Endothelial cell of umbilical vein (primary cell): Measurements from ENCODE around the gene PCDHGA1. TPM values are rescaled to one million over a fixed set of nuclear protein-coding genes. Genes with fewer than 3 reads are reported as not detected.

Experiments
- BruUV-seq: library from RNA; stranded (reverse); fragments of 400-500 nt; replicated peaks from 2 replicates; lab custom pipeline; 2021; lab: Mats Ljungman, UMichigan
- CTCF ChIA-PET: fragments of 300-600, 350-600 bp; sonication (Branson Sonifier 250); formaldehyde crosslinking; loops from one replicate; lab custom pipeline; 2021; ENCODE audit warnings: antibody characterized with exemption, inconsistent platforms; lab: Charles Lee
- POLR2A ChIA-PET: fragments of 300-600, 350-600 bp; sonication (Branson Sonifier 250); formaldehyde crosslinking; loops from one replicate; lab custom pipeline; 2021; ENCODE audit warnings: antibody characterized with exemption, inconsistent platforms; lab: Charles Lee
- DNase-seq: peaks from one replicate; pipeline ENCODE4 v3.0.0-alpha.2; 2011; ENCODE audit warnings: low read depth, low spot score
- FAIRE-seq: peaks from 2 replicates; lab custom pipeline; 2011; peaks lifted over from hg19 to GRCh38; lab: Jason Lieb, UNC
- H2AFZ ChIP-seq: 2 replicates; pipeline ENCODE4 v1.6.0; 2012; ENCODE audit warnings: low read depth, low read length, control low read depth, inconsistent platforms
- H3K27ac ChIP-seq: 2 replicates; pipeline ENCODE4 v1.5.1; 2011; ENCODE audit warnings: low read depth, mild to moderate bottlenecking, control low read depth, low read length, moderate library complexity; ENCODE audit not compliant: insufficient read depth
- H3K27me3 ChIP-seq, 2 experiments: 2 replicates each; pipeline versions ENCODE4 v1.6.0 to v1.6.1; 2011; ENCODE audit warnings: low read length in 2 of 2, mixed read lengths in 1 of 2; ENCODE audit not compliant: control insufficient read depth in 2 of 2, insufficient read depth in 2 of 2
- H3K36me3 ChIP-seq, 2 experiments: 2 replicates in 1 of 2; 3 replicates in 1 of 2; pipeline ENCODE4 v1.5.1; 2011; ENCODE audit warnings: low read length in 2 of 2, mild to moderate bottlenecking in 1 of 2, moderate library complexity in 1 of 2; ENCODE audit not compliant: control insufficient read depth in 2 of 2, insufficient read depth in 2 of 2; ENCODE audit errors: extremely low read depth in 1 of 2
- H3K4me1 ChIP-seq: 3 replicates; pipeline ENCODE4 v1.5.1; 2011; ENCODE audit warnings: mild to moderate bottlenecking, low read length; ENCODE audit not compliant: control insufficient read depth, insufficient read depth; ENCODE audit errors: extremely low read depth
- H3K4me2 ChIP-seq: 2 replicates; pipeline ENCODE4 v1.6.1; 2011; ENCODE audit warnings: low read length, control low read depth, mixed read lengths; ENCODE audit not compliant: insufficient read depth
- H3K4me3 ChIP-seq, 3 experiments: fragments of 200-600 bp in 1 of 3; sonication (generic), shearing (Covaris generic) in 1 of 3; replicated peaks in 1 of 3; 2 replicates each; pipeline ENCODE4 v1.5.1; 2011 to 2016; ENCODE audit warnings: control low read depth in 3 of 3, low read length in 3 of 3, mild to moderate bottlenecking in 2 of 3, inconsistent platforms in 1 of 3, low read depth in 1 of 3, moderate library complexity in 1 of 3; ENCODE audit not compliant: insufficient read depth in 1 of 3
- H3K79me2 ChIP-seq: 2 replicates; pipeline ENCODE4 v1.6.0; 2012; ENCODE audit warnings: low read length, inconsistent platforms; ENCODE audit not compliant: control insufficient read depth, insufficient read depth
- H3K9ac ChIP-seq: replicated peaks from 2 replicates; pipeline ENCODE3; 2011; ENCODE audit warnings: low read length, control low read depth; ENCODE audit not compliant: insufficient read depth; ENCODE audit errors: extremely low read depth
- H3K9me1 ChIP-seq: replicated peaks from 3 replicates; pipeline ENCODE4 v1.6.0; 2011; ENCODE audit warnings: mild to moderate bottlenecking, low read length; ENCODE audit not compliant: control insufficient read depth, insufficient read depth; ENCODE audit errors: extremely low read depth
- H3K9me3 ChIP-seq: replicated peaks from 2 replicates; pipeline ENCODE4 v1.5.1; 2012; ENCODE audit warnings: low read length, inconsistent platforms; ENCODE audit not compliant: control insufficient read depth, insufficient read depth
- H4K20me1 ChIP-seq: replicated peaks from 2 replicates; pipeline ENCODE3; 2011; ENCODE audit warnings: mild to moderate bottlenecking, low read length; ENCODE audit not compliant: control insufficient read depth, insufficient read depth; ENCODE audit errors: extremely low read depth
- EZH2 ChIP-seq: IDR thresholded peaks from 2 replicates; pipeline ENCODE4 v1.6.1; 2012; ENCODE audit warnings: borderline replicate concordance, low read depth, mild to moderate bottlenecking, moderate library complexity, low read length, inconsistent platforms; ENCODE audit not compliant: severe bottlenecking
- JUN ChIP-seq: IDR thresholded peaks from 2 replicates; pipeline ENCODE4 v1.6.1; 2011; ENCODE audit warnings: borderline replicate concordance, low read depth; ENCODE audit not compliant: insufficient read length, insufficient read depth
- MYC ChIP-seq: IDR thresholded peaks from one replicate; pipeline ENCODE4 v1.6.1; 2011; ENCODE audit warnings: mild to moderate bottlenecking, low read depth, low read length
- POLR2A ChIP-seq: IDR thresholded peaks from 2 replicates; pipeline ENCODE4 v1.6.1; 2012; ENCODE audit warnings: low read depth, mild to moderate bottlenecking, control low read depth, low read length
- POLR2AphosphoS5 ChIP-seq: IDR thresholded peaks from 2 replicates; pipeline ENCODE4 v1.6.1; 2012; ENCODE audit warnings: low read depth, mild to moderate bottlenecking, control low read depth, low read length, moderate library complexity; ENCODE audit not compliant: insufficient read depth
- dilution Hi-C: fragments of 300-500 bp; cut with MboI; formaldehyde crosslinking; loops from one replicate; pipeline ENCODE4 v1.15.0; 2019; ENCODE audit warnings: low sequenced_read_pairs; ENCODE audit not compliant: extremely low pct_ligation_motif_present
- intact Hi-C: fragments of 100-400 bp; cut with micrococcal nuclease; formaldehyde crosslinking; loops from one replicate; pipeline ENCODE4 v1.10.0; 2022
- polyA plus RNA-seq, 4 experiments: library from polyadenylated mRNA; depleted of rRNA in 3 of 4; stranded (reverse) in 3 of 4; unstranded in 1 of 4; fragments of >200 nt; gene quantifications; 2 replicates each; pipeline versions ENCODE4 v1.2.1 to v1.2.3, GENCODE V29; 2011 to 2012; ENCODE audit warnings: missing spikeins in 1 of 4
- total RNA-seq: library from RNA; stranded (reverse); gene quantifications from 2 replicates; pipeline ENCODE4 v1.2.3, GENCODE V29; 2021
- TF ChIP-seq, protein P1 (sequence below), 2 donors: IDR thresholded peaks; 1 replicate in 1 of 2; 2 replicates in 1 of 2; pipeline ENCODE4 v1.5.1; 2011; ENCODE audit warnings: low read length in 2 of 2, mild to moderate bottlenecking in 2 of 2, moderate library complexity in 2 of 2, control low read depth in 1 of 2, inconsistent platforms in 1 of 2, low read depth in 1 of 2; ENCODE audit not compliant: insufficient read depth in 1 of 2; ENCODE audit errors: extremely low read depth in 1 of 2

Gene PCDHGA1
- total and polyA plus RNA-seq, 2 donors (not counting 3 experiments of a cell fraction or from before 2014, with no cell fraction given): 0.22 to 0.44 TPM

DNA sequence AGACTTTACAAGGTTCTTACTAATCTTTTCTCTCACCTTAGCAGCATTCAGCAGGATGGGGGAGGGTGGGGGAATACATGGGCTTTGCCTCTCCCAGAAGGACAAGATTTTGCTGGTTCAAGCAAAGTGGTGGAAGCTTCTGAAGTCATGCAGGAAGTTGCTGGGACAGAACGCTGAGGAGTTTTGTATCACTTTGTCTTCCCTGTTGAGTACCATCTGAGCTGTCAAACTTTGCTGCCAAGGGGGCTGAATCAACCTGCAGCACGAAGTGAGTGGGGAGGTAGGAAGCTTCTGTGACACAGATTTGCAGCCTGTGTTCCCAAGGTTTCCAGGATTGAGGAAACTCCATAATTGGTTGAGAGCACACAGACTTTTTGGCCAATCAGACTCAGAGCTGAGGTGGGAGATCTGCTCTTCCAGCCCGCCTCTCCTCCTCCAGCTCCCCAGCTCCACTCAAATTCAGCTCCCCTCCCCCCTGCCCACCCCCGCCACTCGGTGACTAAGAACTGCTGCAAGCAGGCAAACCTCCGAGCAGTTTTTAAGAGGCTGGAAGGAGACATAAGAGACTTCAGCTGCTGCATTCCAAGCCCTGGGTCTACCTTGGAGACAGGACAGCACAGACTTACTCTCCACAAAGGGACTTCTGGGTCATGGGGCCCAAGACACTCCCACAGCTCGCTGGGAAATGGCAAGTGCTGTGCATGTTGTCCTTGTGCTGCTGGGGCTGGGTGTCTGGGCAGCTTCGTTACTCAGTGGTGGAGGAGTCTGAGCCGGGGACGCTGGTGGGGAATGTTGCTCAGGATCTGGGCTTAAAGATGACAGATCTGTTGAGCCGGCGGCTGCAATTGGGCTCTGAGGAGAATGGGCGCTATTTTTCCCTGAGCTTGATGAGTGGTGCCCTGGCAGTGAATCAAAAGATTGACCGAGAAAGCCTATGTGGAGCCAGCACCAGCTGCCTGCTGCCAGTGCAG, 158.6 kb downstream of the PCDHGA1 start, which contains the start of gene PCDHGC5:
PCDHGC5 (plus strand) TSS at position 491 of the 971 bp plus-strand sequence; CDS start at position 651, 160 bp downstream.
- TF ChIP-seq MYC: no peak
- TF ChIP-seq EZH2: no peak
- no peak for TF ChIP-seq POLR2AphosphoS5
- TF ChIP-seq, protein P1, sequence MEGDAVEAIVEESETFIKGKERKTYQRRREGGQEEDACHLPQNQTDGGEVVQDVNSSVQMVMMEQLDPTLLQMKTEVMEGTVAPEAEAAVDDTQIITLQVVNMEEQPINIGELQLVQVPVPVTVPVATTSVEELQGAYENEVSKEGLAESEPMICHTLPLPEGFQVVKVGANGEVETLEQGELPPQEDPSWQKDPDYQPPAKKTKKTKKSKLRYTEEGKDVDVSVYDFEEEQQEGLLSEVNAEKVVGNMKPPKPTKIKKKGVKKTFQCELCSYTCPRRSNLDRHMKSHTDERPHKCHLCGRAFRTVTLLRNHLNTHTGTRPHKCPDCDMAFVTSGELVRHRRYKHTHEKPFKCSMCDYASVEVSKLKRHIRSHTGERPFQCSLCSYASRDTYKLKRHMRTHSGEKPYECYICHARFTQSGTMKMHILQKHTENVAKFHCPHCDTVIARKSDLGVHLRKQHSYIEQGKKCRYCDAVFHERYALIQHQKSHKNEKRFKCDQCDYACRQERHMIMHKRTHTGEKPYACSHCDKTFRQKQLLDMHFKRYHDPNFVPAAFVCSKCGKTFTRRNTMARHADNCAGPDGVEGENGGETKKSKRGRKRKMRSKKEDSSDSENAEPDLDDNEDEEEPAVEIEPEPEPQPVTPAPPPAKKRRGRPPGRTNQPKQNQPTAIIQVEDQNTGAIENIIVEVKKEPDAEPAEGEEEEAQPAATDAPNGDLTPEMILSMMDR (IDR thresholded peaks at IDR 0.05; ENCODE audit: extremely low read depth in 1 of 2, insufficient read depth in 1 of 2, low read depth in 1 of 2, low read length in 2 of 2): no peak
- TF ChIP-seq JUN: no peak
- TF ChIP-seq POLR2A: no peak
- H2AFZ ChIP-seq: no peak within 1 kb of the TSS
- dilution Hi-C loops: no loop called here
- POLR2A ChIA-PET: no interaction called here
- H3K9me3 ChIP-seq: no peaks in the 10 kb centered on the region
- no peak within 1 kb of the TSS for H3K4me2 ChIP-seq
- CTCF ChIA-PET: interaction anchor here (1.0 to 1.7 kb wide), 5 partner anchors 13 to 76 kb away, joined by 3 to 10 read pairs (median 5); partner anchors contain the start of genes PCDHGA10, PCDHGA11, PCDHGA12 and PCDHGC3
- no peaks in the 10 kb centered on the region for H4K20me1 ChIP-seq
- no TSS peak for BruUV-seq
- FAIRE-seq (no peak), DNase-seq (no peak)
- H3K9me1 ChIP-seq: no peaks in the 10 kb centered on the region
- no peak within 1 kb of the TSS for H3K9ac ChIP-seq
- H3K27ac ChIP-seq: no peak within 1 kb of the TSS
- no peak within 1 kb of the TSS for H3K4me3 ChIP-seq
- peaks cover 11 to 41% of the 10 kb centered on the region in 2 experiments for H3K27me3 ChIP-seq
- no peaks in the 10 kb centered on the region for H3K79me2 ChIP-seq
- peaks cover 10% of the 10 kb centered on the region for H3K4me1 ChIP-seq
- H3K36me3 ChIP-seq: no peaks in the 10 kb centered on the region
- intact Hi-C loops: no loop called here
